Kidney (tissue), 14 donors: Measurements from ENCODE around the gene MLNR. TPM values are rescaled to one million over a fixed set of nuclear protein-coding genes. Genes with fewer than 3 reads are reported as not detected.

Experiments
- DNase-seq, 5 donors: peaks; one replicate each; pipeline ENCODE4 v3.0.0-alpha.2; 2013 to 2020
- FAIRE-seq: peaks from 2 replicates; lab custom pipeline; 2012; peaks lifted over from hg19 to GRCh38; lab: Jason Lieb, UNC
- H3K27ac ChIP-seq, 2 donors: one replicate each; pipeline ENCODE4 v1.7.0; 2013; ENCODE audit warnings: low read depth in 2 of 2, low read length in 2 of 2, inconsistent platforms in 1 of 2
- H3K27me3 ChIP-seq: one replicate; pipeline ENCODE4 v1.7.1; 2013; ENCODE audit warnings: low read length, inconsistent platforms; ENCODE audit not compliant: control insufficient read depth, insufficient read depth
- H3K36me3 ChIP-seq, 3 donors: one replicate each; pipeline versions ENCODE4 v1.7.0 to v1.7.1; 2013; ENCODE audit warnings: low read length in 3 of 3, control low read depth in 1 of 3, inconsistent platforms in 1 of 3; ENCODE audit not compliant: insufficient read depth in 3 of 3, control insufficient read depth in 2 of 3
- H3K4me1 ChIP-seq, 3 donors: one replicate each; pipeline versions ENCODE4 v1.7.0 to v1.7.1; 2013; ENCODE audit warnings: low read length in 3 of 3, inconsistent platforms in 1 of 3, low read depth in 1 of 3; ENCODE audit not compliant: control insufficient read depth in 2 of 3, insufficient read depth in 2 of 3
- H3K4me3 ChIP-seq, 3 donors: one replicate each; pipeline versions ENCODE4 v1.7.0 to v1.8.1; 2013; ENCODE audit warnings: low read length in 3 of 3, control low read depth in 1 of 3, inconsistent platforms in 1 of 3
- H3K9ac ChIP-seq, 3 donors: one replicate each; pipeline versions ENCODE4 v1.7.0 to v1.7.1; 2013; ENCODE audit warnings: low read length in 3 of 3, control low read depth in 1 of 3, inconsistent platforms in 1 of 3
- H3K9me3 ChIP-seq, 3 donors: one replicate each; pipeline versions ENCODE4 v1.7.0 to v1.7.1; 2013; ENCODE audit warnings: low read length in 3 of 3, control low read depth in 1 of 3, inconsistent platforms in 1 of 3; ENCODE audit not compliant: control insufficient read depth in 2 of 3, insufficient read depth in 1 of 3
- intact Hi-C: fragments of 100-400 bp; cut with DNase I; formaldehyde crosslinking; loops from one replicate; pipeline ENCODE4 v1.11.1; 2022
- polyA plus RNA-seq: library from polyadenylated mRNA; stranded (reverse); fragments of 350-450 nt; fragmentation: Illumina TruSeq; extraction: RNeasy Lipid Tissue Mini Kit (QIAGEN cat#74804); gene quantifications from one replicate; pipeline ENCODE4 v1.2.3, GENCODE V29; 2014; ENCODE audit warnings: low read depth, low replicate concordance; ENCODE audit not compliant: insufficient read depth
- total RNA-seq: library from RNA; stranded (reverse); fragmentation: NEBNext Ultra II Directional; extraction: Animal tissue kit (Norgen Biotek cat#: 25700); gene quantifications from one replicate; pipeline ENCODE4 v1.2.1, GENCODE V29; 2021
- TF ChIP-seq, protein P1 (sequence below): IDR thresholded peaks from 3 replicates; pipeline ENCODE4 v1.5.1; 2012; ENCODE audit warnings: mild to moderate bottlenecking, moderate library complexity, borderline replicate concordance; ENCODE audit not compliant: insufficient read depth; ENCODE audit errors: extremely low read depth
- donor health status: control.
- donor health status: control.
- donor health status: control.
- donor health status: control.
- donor health status: control.
- donor health status: DM: yes; HTN: yes; CAD: no.
- donor health status: Normal renal cell carcinoma (clear cell type).

The MLNR gene
- total and polyA plus RNA-seq, 2 donors from 2014 or later = 0.28 TPM; not detected in 1

DNA sequence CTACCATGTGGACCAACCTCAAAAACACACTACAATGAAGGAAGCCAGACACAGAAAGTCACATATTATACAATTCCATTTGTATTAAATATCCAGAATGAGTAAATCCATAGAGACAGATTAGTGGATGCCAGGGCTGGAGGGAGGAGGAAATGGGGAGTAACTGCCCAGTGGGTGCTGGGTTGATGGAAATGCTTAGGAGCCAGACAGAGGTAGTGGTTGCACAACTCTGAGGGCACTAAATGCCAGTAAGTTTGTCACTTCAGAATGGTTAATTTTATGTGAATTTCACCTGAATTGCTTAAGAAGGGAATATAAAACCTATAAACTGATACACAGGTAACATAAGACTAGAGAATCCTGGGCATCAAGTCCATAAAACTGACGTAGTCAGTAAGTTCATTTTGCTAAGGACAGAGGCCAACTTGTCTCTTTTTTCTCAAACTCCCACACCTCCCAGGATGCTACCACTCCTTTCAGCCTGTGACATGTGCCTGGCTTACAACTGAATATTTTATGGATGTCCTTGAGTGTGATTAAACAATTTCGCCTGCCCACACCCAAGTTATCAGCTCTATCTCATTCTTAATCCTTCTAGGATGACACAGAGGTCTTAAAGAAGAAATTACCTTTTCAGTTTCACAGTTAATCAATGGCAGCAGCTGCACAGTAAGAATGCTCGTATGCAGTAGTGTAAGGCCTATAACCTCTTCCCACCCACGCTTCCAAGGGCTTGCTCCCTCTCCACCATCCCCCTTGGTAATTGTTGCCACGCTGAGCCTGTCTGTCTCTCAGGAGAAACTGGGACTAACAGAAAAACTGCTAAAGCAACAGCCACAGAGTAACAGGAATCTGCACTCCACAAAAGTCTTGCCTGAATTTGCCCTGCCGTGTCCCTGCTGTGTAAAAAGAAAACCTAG, 5.9 kb upstream of the MLNR start:
- Histone ChIP-seq H3K9ac (no peak overlapping the region), H3K36me3 (peaks cover 0 to 3% (median 0%) of the 10 kb centered on the region in 3 donors), H3K4me3 (no peak overlapping the region), H3K27me3 (peaks cover 11% of the 10 kb centered on the region), H3K9me3 (no peaks in the 10 kb centered on the region), H3K4me1 (no peaks in the 10 kb centered on the region), H3K27ac (no peak overlapping the region)
- intact Hi-C loops = no loop called here
- no peak for FAIRE-seq
- peak in 1 of 5 donors; percentile 7 for DNase-seq
- TF ChIP-seq, protein P1, sequence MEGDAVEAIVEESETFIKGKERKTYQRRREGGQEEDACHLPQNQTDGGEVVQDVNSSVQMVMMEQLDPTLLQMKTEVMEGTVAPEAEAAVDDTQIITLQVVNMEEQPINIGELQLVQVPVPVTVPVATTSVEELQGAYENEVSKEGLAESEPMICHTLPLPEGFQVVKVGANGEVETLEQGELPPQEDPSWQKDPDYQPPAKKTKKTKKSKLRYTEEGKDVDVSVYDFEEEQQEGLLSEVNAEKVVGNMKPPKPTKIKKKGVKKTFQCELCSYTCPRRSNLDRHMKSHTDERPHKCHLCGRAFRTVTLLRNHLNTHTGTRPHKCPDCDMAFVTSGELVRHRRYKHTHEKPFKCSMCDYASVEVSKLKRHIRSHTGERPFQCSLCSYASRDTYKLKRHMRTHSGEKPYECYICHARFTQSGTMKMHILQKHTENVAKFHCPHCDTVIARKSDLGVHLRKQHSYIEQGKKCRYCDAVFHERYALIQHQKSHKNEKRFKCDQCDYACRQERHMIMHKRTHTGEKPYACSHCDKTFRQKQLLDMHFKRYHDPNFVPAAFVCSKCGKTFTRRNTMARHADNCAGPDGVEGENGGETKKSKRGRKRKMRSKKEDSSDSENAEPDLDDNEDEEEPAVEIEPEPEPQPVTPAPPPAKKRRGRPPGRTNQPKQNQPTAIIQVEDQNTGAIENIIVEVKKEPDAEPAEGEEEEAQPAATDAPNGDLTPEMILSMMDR = no peak

DNA sequence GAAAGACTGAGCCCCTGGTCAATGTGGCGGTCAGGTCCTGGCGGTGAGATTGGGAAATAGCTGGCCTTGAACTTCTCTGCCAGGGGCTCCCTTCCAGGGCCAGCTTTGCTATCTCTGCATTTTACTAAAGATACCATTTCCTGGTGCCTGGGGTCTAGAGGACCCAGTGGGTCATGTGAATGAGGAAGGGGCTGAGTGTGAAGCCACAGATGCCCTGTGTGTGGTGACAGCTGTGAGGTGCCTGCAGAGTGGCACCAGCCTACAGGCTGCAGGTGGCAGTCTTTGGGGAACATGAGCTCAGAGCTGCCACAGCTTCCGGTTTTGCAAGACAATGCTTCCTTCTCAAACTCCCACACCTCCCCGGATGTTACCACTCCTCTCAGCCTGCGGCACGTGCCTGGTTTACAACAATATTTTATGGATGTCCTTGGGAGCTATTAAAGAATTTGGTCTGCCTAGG, 5.2 kb upstream of the MLNR start:
- H3K4me1 ChIP-seq = peaks cover 0 to 2% (median 0%) of the 10 kb centered on the region in 3 donors
- H3K27ac ChIP-seq = no peak overlapping the region
- peaks cover 0 to 3% (median 0%) of the 10 kb centered on the region in 3 donors for H3K36me3 ChIP-seq
- no peak overlapping the region for H3K4me3 ChIP-seq
- TF ChIP-seq, protein P1 = no peak
- no peaks in the 10 kb centered on the region for H3K9me3 ChIP-seq
- peak in 3 of 5 donors; percentile 31 to 53 (median 42) for DNase-seq
- intact Hi-C loops = no loop called here
- FAIRE-seq = no peak
- H3K9ac ChIP-seq = no peak overlapping the region
- peaks cover 14% of the 10 kb centered on the region for H3K27me3 ChIP-seq

DNA sequence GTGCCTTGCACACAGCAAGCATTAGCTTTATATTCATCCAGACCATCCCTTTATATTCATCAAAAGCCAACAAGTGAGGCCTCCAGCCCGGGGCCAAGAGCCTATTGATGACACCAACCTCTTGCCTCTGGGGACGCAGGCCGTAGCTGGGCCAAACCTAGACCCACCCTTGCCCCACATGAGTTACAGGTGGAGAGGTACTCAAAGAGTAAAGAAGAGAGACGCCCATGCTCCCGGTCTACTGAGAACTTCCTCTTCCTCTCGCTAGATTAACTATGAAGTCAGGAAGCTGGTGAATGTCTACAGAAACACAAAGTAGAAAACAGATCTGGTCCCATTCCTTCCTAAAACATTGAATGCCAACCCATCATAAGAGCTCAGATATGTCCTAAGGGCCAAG, 3.8 kb upstream of the MLNR start:
- FAIRE-seq = no peak
- TF ChIP-seq, protein P1 = no peak
- no peaks in the 10 kb centered on the region for H3K9me3 ChIP-seq
- DNase-seq = no peak
- no peak overlapping the region for H3K9ac ChIP-seq
- intact Hi-C loops = no loop called here
- H3K36me3 ChIP-seq = no peaks in the 10 kb centered on the region
- H3K27me3 ChIP-seq = peaks cover 19% of the 10 kb centered on the region
- no peak overlapping the region for H3K27ac ChIP-seq
- H3K4me3 ChIP-seq = no peak overlapping the region
- peaks cover 0 to 9% (median 0%) of the 10 kb centered on the region in 3 donors for H3K4me1 ChIP-seq
